Stimulated activated CD8-positive, alpha-beta memory T cell treated with anti-CD3 and anti-CD28 coated beads, Interleukin-12 subunit alpha, Interleukin-12 subunit beta, amount 100 ng/mL, for 4 hours (primary cell): Measurements from ENCODE around the gene ALG14.
"Not testable (repeated sequence)": the region's sequence is repeated elsewhere in the genome, so short reads cannot be mapped to it uniquely, and the experiment has no call there.

Source experiments
- DNase-seq: peaks from one replicate; pipeline ENCODE4 v3.0.0-alpha.2; 2020; ENCODE audit warnings: low read depth

The ALG14 gene, protein sequence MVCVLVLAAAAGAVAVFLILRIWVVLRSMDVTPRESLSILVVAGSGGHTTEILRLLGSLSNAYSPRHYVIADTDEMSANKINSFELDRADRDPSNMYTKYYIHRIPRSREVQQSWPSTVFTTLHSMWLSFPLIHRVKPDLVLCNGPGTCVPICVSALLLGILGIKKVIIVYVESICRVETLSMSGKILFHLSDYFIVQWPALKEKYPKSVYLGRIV

GRCh38 chr1:95072532-95073419 is at the start of gene ALG14:
Gene ALG14, minus strand, starts transcription at chr1:95072951. Its CDS starts 53 bp downstream, at chr1:95072898.
- DNase-seq = peak; percentile 88

DNA sequence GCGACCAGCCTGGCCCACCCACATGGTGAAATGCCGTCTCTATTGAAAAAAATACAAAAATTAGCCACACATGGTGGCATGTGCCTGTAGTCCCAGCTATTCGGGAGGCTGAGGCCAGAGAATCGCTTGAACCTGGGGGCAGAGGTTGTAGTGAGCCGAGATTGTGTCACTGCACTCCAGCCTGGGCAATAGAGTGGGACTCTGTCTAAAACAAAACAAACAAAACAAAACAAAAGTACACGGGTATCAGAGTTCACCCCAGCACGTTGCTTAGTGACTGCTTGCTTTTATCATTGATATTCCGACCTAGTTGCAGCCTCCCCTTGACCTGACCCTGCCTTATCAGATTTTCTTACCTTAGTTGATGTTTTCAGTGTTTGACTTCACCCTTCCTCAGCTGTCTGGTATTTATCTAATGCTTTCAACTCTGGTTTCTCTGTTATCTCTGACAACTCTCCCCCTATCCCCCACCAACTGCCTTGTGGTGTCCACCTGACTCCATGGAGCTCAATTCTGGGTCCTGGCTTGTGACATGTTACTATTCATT is 49.5 kb upstream of the ALG14 start:
- no peak for DNase-seq

DNA sequence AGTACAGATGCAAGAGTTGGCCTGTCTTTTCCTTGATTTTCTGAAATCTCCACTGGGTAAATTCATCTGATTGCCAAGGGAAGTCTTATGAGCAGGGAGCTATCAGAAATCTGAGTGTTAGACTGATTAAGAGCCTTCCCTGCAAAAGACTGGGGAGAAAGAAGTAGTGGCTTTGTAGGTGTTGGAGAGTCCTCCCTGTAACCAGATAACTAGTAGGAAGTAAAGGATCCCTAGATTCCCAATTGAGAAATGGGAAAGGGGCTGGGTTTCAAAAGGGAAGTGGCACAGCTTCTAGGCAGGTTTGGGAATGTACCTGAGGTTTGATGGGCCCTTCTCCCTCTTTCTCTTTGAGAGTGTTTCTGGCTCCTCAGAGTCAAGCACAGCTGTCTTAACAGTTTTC is 46.5 kb upstream of the ALG14 start:
- DNase-seq = no peak

GRCh38 chr1:95118710-95119109 is 46.0 kb upstream of the ALG14 start:
- no peak for DNase-seq

DNA sequence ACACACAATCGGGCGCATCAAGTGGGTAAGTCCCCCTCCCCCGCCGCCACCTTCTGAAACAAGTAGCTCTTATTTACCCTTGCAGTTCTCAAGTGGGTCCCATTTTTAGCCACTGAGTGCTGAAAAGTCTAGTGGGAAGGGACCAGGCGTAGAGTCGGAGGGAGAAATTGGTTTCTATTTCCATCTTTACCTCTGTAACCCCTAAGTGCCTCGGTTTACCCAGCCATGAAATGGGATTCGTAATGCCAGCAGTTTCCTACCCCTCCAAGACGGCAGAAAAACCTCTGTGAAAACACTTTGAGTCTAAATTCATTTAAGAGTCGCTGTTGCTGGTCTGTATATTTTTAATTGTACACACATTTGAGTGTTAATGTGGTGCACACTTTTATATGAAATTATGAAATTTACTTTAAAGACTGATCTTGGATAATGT is 45.3 kb upstream of the ALG14 start:
- DNase-seq = no peak

DNA sequence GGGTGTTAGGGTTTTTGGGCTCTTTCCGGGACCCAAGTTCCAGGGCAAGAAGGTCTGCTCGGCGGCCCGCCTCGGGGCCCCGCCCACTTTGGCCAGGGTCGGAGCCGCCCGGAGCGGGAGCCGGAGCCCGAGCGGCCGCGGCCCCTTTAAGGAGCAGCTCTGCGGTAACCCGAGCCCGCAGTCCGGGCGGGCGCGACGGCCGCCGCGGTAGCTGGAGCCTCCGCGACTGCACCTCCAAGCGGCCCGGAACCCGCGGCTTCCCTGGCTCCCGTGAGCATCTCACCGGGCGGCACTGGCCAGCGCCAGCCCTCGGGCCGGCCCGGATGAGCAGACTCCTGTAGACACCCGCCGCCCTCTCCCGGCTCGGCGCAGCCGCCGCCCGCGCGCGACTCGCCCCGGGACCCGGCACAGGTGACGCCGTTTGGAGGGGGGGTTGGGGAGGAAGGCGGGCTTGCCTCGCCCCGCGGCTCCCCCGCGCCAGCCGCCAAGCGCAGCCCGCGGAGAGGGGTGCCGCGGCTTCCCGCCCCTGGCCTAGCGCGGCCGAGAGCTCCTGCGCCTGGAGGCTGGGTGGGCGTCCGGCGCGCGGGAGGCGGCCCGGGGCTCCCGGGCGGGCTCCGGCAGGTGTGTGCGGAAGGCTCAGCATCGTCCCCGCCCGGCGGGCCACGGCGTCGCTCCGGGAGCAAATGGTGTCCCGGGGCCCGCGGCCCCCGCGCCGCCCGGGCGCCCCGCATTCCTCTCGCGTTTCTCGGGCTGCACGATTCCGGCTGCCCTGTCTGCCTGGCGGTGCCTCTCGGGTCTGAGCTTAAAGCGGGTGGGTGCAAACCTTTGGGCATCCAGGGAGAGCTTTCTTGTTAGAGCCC is 44.7 kb upstream of the ALG14 start, which contains the start of gene TLCD4:
TSS of gene TLCD4 (plus strand) at position 149 of the 860 bp plus-strand sequence. CDS start 26,547 bp downstream, outside the sequence.
- peak; percentile 18 for DNase-seq

- no peak for DNase-seq
Measured at GRCh38 chr1:95116580-95117206, 43.9 kb upstream of the ALG14 start.

DNA sequence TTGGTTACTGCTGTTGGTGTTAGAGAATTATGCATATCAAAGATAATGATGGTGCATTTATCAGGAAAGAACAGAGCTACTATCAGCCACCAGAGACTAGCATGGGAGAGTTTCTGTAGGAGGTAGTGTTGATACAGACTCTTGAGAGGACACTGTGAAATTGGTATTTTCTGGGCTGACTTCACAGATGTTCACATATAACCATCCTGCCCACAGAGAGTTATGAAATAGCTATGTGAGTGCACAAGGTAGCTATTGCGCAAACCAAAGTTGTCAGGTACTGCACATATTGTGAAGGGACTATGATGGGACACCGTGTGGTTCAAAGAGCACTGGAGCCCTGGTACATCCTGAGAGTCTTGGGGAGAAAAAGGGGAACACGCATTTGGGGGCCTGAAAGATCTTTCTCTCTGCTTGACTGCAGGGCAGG is 43.0 kb upstream of the ALG14 start:
- no peak for DNase-seq

- no peak for DNase-seq
Measured at GRCh38 chr1:95113684-95114083, 40.9 kb upstream of the ALG14 start.

DNA sequence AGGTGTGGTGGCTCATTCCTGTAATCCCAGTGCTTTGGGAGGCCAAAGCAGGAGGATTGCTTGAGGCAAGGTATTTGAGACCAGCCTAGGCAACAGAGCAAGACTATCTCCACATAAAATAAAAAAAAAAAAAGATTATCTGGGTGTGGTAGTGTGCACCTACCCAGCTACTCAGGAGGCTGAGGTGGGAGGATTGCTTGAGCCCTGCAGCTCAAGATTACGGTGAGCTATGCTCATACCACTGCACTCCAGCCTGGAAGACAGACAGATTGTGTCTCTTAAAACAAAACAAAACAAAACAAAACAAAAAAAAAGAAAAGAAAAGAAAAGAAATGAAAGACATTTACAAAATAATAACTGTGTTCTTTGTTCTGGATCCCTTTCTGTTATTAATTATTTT is 38.3 kb upstream of the ALG14 start:
- DNase-seq = no peak

- DNase-seq = no peak
Measured at GRCh38 chr1:95108792-95109191, 36.0 kb upstream of the ALG14 start.

DNA sequence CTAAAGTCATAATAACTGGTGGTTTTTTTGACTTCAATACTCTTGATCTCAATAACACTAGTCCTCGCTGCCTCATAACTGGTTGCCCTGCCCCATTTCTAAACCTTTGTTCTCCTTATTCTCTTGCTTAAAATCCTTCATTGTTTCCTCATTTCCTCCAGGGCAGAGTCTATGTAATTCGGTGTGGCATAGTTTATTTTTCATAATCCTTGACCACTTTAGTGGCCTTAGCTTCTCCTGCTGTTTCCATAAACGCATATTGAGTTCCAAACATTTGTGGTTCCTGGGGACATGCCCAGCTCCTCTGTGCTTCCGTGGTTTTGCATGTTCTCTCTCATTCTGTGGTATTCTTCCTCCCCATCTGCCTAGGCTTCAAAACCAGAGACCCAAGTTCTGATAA is 25.4 kb upstream of the ALG14 start:
- DNase-seq = no peak

DNA sequence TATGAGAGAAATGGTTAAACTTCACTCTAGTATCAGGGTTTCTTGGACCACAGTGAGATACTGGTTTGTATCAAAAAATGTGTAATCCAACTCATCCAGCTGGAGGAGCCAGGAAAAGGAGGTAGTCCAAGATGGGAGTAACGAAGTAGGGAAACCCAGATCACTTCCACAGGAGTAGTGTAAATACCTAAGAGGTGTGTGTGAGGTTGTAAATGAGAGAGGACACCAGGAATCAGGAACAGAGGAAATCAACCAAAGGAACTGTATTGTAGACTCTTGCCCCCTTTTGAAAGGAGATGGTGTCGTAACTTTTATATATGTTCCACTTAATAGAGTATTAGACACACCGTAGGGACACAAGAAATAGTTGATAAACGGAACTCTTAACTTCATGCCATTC is 24.7 kb upstream of the ALG14 start:
- DNase-seq = no peak

- DNase-seq = no peak
Measured at GRCh38 chr1:95096218-95096841, 23.6 kb upstream of the ALG14 start.

- no peak for DNase-seq
Measured at GRCh38 chr1:95095833-95096217, 23.1 kb upstream of the ALG14 start.

DNA sequence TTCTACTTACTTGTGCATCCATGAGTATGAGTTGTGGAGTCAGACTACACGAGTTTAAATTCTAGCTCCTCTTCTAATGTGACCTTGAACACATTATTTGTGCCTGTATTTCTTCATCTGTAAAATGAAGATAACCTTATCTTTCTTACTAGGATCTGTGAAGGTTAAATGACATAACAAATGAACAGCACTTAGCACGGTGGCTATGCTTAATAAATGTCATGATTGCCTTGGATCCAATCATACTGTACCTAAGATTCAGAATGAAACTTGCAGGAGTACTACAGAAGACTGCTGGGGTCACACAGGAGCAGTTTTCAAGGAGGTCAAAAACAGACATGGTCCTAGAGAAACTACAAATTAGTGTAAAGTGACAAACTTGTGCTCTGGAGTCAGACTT is 22.2 kb upstream of the ALG14 start:
- DNase-seq = no peak

DNA sequence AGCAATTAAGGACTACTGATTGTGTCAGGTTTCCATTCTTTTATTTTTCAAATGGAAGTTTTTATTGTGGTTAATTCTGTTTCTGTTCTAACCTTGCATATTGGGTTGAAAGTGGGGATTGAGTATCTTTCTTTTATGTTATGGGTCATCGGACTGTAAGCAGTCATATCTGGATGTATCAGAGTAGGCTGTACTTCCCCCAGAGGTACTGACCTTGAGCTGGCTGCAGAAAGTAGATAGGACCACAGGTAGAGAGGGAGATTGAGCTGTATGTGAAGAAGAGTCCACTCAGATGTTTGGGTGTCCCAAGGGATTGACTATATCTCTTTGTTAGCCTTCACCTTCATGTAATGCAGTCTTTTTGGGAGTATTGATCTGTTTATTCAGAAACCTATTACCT is 20.5 kb upstream of the ALG14 start:
- DNase-seq = no peak

DNA sequence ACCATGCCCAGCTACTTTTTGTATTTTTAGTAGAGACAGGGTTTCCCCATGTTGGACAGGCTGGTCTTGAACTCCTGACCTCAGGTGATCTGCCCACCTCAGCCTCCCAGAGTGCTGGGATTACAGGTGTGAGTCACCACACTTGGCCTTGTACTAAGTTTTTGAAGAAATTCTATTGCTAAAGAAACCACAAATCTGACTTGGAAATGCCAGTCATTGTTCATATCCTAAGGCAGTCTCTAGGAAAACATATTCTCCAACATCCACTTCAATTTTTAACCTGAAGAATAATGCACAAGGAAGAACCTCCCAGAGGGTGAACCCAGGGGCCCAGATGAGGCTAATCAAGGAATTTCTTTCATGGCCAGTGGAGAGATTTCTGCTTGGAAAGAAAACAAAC is 20.1 kb upstream of the ALG14 start:
- not testable (repeated sequence) for DNase-seq

DNA sequence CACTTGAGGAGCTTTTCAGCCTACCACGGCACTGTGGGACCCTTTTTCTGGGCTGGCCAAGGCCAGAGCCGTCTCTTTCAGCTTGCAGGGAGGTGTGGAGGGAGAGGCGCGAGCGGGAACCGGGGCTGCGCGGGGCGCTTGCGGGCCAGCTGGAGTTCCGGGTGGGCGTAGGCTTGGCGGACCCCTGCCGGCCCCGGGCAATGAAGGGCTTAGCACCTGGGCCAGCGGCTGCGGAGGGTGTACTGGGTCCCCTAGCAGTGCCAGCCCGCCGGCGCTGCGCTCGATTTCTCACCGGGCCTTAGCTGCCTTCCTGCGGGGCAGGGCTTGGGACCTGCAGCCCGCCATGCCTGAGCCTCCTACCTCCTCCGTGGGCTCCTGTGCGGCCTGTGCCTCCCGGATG is 18.5 kb upstream of the ALG14 start:
- not testable (repeated sequence) for DNase-seq

DNA sequence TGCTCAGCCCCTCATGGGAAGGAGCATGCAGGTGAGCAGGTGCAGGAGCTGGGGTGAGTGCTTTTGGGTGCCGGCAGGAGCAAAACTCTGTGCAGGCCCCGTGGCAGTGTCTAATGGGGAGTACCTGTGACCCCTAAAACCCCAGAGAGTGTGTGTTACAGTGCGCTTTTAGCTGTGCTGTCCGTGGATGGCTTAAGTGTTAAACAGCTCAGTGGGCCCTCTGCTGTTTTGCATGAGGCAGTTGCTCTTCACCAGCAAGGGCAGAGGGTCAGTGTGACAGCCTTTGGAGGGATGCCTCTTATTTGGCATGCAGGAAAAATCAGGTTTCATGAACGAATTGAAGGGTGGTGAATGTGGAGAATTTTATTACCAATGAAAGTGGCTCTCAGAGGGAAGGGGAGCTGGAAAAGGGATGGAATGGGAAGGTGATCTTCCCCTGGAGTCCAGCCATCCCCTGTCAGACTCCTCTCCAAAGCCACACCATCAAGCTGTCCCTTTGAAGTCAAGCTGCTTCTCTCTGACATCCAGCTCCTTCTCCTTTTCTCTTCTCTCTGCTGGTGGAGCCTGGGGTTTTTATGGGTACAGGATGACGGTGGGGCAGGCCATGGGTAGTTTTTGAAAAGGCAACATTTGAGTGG is 17.0 kb upstream of the ALG14 start:
- no peak for DNase-seq

- DNase-seq = no peak
Measured at GRCh38 chr1:95088303-95088702, 15.6 kb upstream of the ALG14 start.
